Neutrophil (primary cell): ENCODE data around the gene MAMLD1.

ENCODE experiments used
- H3K27ac ChIP-seq: fragments of 200-600 bp; sonication (generic); 2 replicates; pipeline ENCODE4 v1.5.1; 2016; ENCODE audit warnings: mild to moderate bottlenecking, moderate library complexity
- H3K27me3 ChIP-seq: fragments of 200-600 bp; sonication (generic); 2 replicates; pipeline ENCODE4 v1.6.0; 2016; ENCODE audit warnings: mild to moderate bottlenecking
- H3K36me3 ChIP-seq: fragments of 200-600 bp; sonication (generic); 2 replicates; pipeline ENCODE4 v1.5.1; 2017
- H3K4me1 ChIP-seq, 2 experiments: fragments of 200-600 bp in 1 of 2; sonication (generic) in 1 of 2; 1 replicate in 1 of 2; 2 replicates in 1 of 2; pipeline versions ENCODE4 v1.5.1 to v1.6.1; 2013 to 2016; ENCODE audit warnings: low read depth in 1 of 2, low read length in 1 of 2, mild to moderate bottlenecking in 1 of 2, moderate library complexity in 1 of 2; ENCODE audit not compliant: control insufficient read depth in 1 of 2, insufficient read depth in 1 of 2
- H3K4me3 ChIP-seq, 2 experiments: fragments of 200-600 bp in 1 of 2; sonication (generic) in 1 of 2; 1 replicate in 1 of 2; 2 replicates in 1 of 2; pipeline ENCODE4 v1.5.1; 2013 to 2016; ENCODE audit warnings: low read depth in 1 of 2, low read length in 1 of 2, mild to moderate bottlenecking in 1 of 2, moderate library complexity in 1 of 2
- H3K9me3 ChIP-seq: fragments of 200-600 bp; sonication (generic); 2 replicates; pipeline ENCODE4 v1.5.1; 2016
- TF ChIP-seq, protein P1 (sequence below): fragments of 200-600 bp; sonication (generic); IDR thresholded peaks from 2 replicates; pipeline ENCODE4 v1.5.1; 2016; ENCODE audit warnings: antibody characterized with exemption

MAMLD1 gene

DNA sequence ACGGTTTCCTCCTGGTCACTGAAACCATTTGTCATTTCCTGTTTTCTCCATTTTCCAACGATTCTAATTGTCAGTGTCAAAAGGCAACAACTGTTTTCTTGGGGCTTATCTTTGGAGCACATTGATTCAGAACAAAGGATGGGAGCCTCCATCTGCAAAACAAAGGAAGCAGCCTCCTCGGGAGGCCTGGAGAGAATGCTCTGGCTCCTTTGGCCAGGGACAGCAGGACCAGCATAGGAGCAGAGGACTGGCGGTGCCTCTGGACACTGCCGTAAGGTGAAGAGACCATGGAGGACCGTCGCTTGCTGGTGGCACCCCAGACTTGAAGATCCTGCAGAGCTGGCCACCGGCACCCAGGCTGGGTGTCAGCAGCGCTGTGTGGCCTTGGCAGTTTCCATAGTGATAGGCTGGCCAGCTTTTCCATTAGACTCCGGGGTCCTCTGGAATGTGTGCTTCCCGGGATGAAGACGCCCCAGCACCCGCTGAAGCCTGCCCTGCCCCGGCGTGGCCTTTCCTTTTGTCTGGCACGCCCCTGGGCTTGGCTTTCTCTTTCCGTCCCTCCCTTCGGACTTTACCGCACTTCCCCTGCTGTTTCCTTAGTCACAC is 144.2 kb downstream of the MAMLD1 start:
- TF ChIP-seq, protein P1, sequence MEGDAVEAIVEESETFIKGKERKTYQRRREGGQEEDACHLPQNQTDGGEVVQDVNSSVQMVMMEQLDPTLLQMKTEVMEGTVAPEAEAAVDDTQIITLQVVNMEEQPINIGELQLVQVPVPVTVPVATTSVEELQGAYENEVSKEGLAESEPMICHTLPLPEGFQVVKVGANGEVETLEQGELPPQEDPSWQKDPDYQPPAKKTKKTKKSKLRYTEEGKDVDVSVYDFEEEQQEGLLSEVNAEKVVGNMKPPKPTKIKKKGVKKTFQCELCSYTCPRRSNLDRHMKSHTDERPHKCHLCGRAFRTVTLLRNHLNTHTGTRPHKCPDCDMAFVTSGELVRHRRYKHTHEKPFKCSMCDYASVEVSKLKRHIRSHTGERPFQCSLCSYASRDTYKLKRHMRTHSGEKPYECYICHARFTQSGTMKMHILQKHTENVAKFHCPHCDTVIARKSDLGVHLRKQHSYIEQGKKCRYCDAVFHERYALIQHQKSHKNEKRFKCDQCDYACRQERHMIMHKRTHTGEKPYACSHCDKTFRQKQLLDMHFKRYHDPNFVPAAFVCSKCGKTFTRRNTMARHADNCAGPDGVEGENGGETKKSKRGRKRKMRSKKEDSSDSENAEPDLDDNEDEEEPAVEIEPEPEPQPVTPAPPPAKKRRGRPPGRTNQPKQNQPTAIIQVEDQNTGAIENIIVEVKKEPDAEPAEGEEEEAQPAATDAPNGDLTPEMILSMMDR, result no peak
- peaks cover 4 to 20% of the 10 kb centered on the region in 2 experiments for H3K4me1 ChIP-seq

DNA sequence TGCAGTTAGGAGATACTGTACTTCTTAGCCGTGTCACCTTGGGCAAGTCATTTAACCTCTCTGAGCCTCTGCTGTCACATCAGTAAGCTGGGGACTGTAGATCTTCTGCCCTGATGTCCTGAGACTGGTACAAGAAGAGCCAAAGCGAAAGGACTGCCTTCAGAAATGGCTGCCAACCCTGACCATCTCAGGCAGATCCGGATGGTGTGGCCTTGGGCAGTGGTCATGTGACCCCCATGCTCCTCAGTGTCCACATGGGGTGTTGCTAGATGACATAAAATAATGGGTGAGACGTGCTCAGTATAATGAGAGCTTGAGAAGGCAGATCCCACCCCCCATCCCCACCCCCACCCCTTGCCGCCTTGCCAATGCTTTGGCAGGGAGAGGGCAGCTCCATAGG is 144.9 kb downstream of the MAMLD1 start:
- Histone ChIP-seq H3K27ac (no peak overlapping the region), H3K4me3 (no peak overlapping the region), H3K4me1 (peaks cover 4 to 20% of the 10 kb centered on the region in 2 experiments), H3K36me3 (no peaks in the 10 kb centered on the region), H3K9me3 (no peaks in the 10 kb centered on the region), H3K27me3 (no peaks in the 10 kb centered on the region)
- TF ChIP-seq, protein P1, result no peak

More for the DNA sequence above, 144.2 kb downstream of the MAMLD1 start:
- Histone ChIP-seq H3K27me3 (no peaks in the 10 kb centered on the region), H3K4me3 (peak overlapping the region in 1 of 2 experiments; percentile 14), H3K36me3 (no peaks in the 10 kb centered on the region), H3K27ac (no peak overlapping the region), H3K9me3 (no peaks in the 10 kb centered on the region)

DNA sequence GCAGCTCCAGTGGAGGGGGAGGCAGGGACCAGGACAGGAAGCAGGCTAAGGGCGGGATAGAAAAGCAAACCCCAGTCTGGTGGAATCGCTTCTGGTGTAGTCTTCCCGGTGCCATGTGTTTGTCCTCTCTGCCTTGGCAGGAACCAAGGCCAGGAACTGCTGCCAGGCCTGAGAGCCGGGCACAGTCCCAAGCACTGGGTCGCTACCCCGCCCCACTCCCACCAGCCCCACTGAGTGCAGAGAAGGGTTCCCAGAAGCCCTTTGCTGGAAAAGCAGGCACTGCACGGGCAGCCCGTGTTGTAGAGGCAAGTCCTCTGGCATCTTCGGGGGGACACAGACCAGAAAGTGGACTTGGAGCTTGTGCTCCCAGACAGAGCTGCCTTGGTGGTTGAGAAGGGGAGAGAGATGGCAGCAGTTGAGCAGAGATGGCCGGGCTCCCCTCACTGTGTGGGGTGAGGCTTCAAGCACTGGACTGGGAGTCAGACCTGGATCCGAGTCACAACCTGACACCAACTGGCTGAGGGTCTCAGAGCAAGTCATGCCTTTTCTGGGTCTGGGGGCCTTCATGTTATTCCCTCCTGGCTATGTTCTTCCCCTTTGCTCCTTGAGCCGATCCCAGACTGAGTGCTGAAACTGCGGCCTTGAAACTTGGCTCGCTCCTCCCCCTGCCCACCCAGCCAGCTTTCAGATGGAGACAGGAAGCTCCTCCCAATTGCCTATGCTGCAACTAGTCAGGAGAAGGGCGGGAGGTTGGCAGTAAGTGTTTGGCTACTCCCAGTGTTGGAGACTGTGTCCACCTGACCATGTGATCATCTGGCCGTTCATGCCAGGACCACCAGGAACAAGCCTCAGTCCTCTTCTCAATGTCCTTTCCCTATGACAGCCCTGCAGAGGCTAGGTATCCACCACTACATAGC is 145.6 kb downstream of the MAMLD1 start:
- Histone ChIP-seq H3K27ac (no peak overlapping the region), H3K4me1 (peaks cover 4 to 20% of the 10 kb centered on the region in 2 experiments)
- TF ChIP-seq, protein P1, result no peak

DNA sequence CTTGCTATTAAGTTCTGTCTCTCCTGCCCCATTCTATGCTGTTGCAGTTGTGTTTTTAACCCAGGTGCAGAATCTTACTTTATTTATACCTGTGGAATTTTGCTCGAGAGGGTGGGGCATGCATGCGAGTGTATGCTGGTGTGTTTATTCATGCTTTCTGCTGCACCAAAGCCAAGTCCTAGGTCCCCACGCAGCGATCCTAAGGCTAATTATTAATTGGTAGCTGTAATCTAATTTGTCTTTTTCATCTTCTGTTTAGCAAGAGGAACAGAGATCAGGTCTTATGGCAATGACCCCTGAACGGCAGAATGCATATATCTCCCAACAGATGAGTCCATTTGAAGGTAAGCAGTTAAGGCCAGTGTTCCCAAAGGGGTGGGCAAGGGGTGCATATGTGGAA is 146.6 kb downstream of the MAMLD1 start:
- no peaks in the 10 kb centered on the region for H3K36me3 ChIP-seq
- peaks cover 4 to 20% of the 10 kb centered on the region in 2 experiments for H3K4me1 ChIP-seq
- H3K9me3 ChIP-seq, result no peaks in the 10 kb centered on the region
- H3K27me3 ChIP-seq, result no peaks in the 10 kb centered on the region
- H3K27ac ChIP-seq, result no peak overlapping the region
- no peak overlapping the region for H3K4me3 ChIP-seq
- TF ChIP-seq, protein P1, result no peak

More for the DNA sequence above, 145.6 kb downstream of the MAMLD1 start:
- Histone ChIP-seq H3K9me3 (no peaks in the 10 kb centered on the region), H3K27me3 (no peaks in the 10 kb centered on the region), H3K4me3 (no peak overlapping the region), H3K36me3 (no peaks in the 10 kb centered on the region)

- Histone ChIP-seq H3K9me3 (no peaks in the 10 kb centered on the region), H3K4me3 (no peak overlapping the region), H3K36me3 (no peaks in the 10 kb centered on the region), H3K27ac (no peak overlapping the region), H3K27me3 (no peaks in the 10 kb centered on the region), H3K4me1 (peaks cover under 1 to 4% of the 10 kb centered on the region in 2 experiments)
- TF ChIP-seq, protein P1, result no peak
Measured at GRCh38 chrX:150512461-150512901, 149.4 kb downstream of the MAMLD1 start.
